22Rv1 (cell line): ENCODE data around the gene NLGN2.

Experiments used
- CTCF ChIP-seq: fragments of 450-650 bp; IDR thresholded peaks from 2 replicates; pipeline ENCODE4 v1.5.1; 2017; ENCODE audit warnings: mild to moderate bottlenecking
- ZFX ChIP-seq: fragments of 450-650 bp; IDR thresholded peaks from 2 replicates; pipeline ENCODE4 v1.6.1; 2017; ENCODE audit warnings: antibody characterized with exemption, borderline replicate concordance

- TF ChIP-seq CTCF (no peak), ZFX (no peak)
Observed at GRCh38 chr17:7403727-7403976, 4.0 kb upstream of the NLGN2 start.
